A549 (cell line): Measurements from ENCODE around the gene FGF14.

Source experiments
- CEBPB ChIP-seq, 2 experiments: fragments of >200 bp in 1 of 2; sonication (Bioruptor Twin) in 1 of 2; formaldehyde crosslinking in 1 of 2; IDR thresholded peaks; 2 replicates each; pipeline ENCODE4 v1.6.1; 2012 to 2016
- CHD4 ChIP-seq: fragments of 200-600 bp; sonication (generic); IDR thresholded peaks from 2 replicates; pipeline ENCODE4 v1.6.1; 2016; ENCODE audit warnings: antibody characterized with exemption, mild to moderate bottlenecking, borderline replicate concordance
- EP300 ChIP-seq, 2 experiments: fragments of >200 bp; sonication (Bioruptor Twin); formaldehyde crosslinking; IDR thresholded peaks; 2 replicates in 1 of 2; 3 replicates in 1 of 2; pipeline ENCODE4 v1.6.1; 2016 to 2017
- HOXA7 ChIP-seq: fragments of 250-450 bp; sonication (Bioruptor Pico); IDR thresholded peaks from 2 replicates; pipeline ENCODE4 v1.5.0; 2020; ENCODE audit warnings: mild to moderate bottlenecking, moderate library complexity
- KDM5A ChIP-seq: fragments of 200-600 bp; sonication (generic); IDR thresholded peaks from 2 replicates; pipeline ENCODE4 v1.6.1; 2016; ENCODE audit warnings: antibody characterized with exemption, mild to moderate bottlenecking
- NR3C1 ChIP-seq: fragments of >200 bp; sonication (Bioruptor Twin); formaldehyde crosslinking; IDR thresholded peaks from 3 replicates; pipeline ENCODE4 v1.6.1; 2017
- POLR2A ChIP-seq: IDR thresholded peaks from 2 replicates; pipeline ENCODE4 v1.6.1; 2012; ENCODE audit warnings: mild to moderate bottlenecking, low read length
- RAD21 ChIP-seq, 2 experiments: fragments of >200 bp in 1 of 2; sonication (Bioruptor Twin) in 1 of 2; formaldehyde crosslinking in 1 of 2; IDR thresholded peaks in 1 of 2; conservative IDR thresholded peaks in 1 of 2; 2 replicates in 1 of 2; 3 replicates in 1 of 2; pipeline ENCODE4 v1.6.1; 2012 to 2018; ENCODE audit warnings: inconsistent platforms in 1 of 2
- TF ChIP-seq, protein P1 (sequence below): fragments of >200 bp; sonication (Bioruptor Twin); formaldehyde crosslinking; IDR thresholded peaks from 3 replicates; pipeline ENCODE4 v1.5.1; 2016
- TF ChIP-seq, protein P2 (sequence below): fragments of 200-600 bp; sonication (generic); IDR thresholded peaks from 2 replicates; pipeline ENCODE4 v1.6.1; 2016; ENCODE audit warnings: antibody characterized with exemption, mild to moderate bottlenecking, moderate library complexity
- TF ChIP-seq, protein P3 (sequence below): IDR thresholded peaks from 2 replicates; pipeline ENCODE4 v1.6.1; 2012

DNA sequence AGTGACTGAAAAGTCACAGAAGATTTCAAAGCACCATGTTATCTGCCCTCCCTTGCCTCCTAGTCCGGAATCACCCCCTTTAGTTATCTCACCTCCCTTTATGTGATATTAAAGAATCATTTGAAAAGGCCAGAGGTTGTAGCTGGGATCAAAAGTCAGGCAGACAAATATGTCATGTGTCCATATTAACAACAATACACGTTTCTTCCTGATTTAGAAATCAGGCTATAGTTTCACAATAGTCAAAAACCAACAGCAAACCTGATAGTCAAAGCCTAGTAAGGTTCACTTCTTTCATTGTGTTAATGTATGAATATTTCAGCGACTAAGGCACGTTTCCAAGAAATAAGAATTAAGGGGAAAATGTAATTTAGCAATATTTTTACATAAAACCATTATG is 622.7 kb downstream of the FGF14 start:
- TF ChIP-seq, protein P1, sequence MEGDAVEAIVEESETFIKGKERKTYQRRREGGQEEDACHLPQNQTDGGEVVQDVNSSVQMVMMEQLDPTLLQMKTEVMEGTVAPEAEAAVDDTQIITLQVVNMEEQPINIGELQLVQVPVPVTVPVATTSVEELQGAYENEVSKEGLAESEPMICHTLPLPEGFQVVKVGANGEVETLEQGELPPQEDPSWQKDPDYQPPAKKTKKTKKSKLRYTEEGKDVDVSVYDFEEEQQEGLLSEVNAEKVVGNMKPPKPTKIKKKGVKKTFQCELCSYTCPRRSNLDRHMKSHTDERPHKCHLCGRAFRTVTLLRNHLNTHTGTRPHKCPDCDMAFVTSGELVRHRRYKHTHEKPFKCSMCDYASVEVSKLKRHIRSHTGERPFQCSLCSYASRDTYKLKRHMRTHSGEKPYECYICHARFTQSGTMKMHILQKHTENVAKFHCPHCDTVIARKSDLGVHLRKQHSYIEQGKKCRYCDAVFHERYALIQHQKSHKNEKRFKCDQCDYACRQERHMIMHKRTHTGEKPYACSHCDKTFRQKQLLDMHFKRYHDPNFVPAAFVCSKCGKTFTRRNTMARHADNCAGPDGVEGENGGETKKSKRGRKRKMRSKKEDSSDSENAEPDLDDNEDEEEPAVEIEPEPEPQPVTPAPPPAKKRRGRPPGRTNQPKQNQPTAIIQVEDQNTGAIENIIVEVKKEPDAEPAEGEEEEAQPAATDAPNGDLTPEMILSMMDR: no peak
- TF ChIP-seq POLR2A (no peak), HOXA7 (CRISPR knock-in tag) (no peak), RAD21 (conservative IDR thresholded peaks at IDR 0.05 in 1 of 2, IDR thresholded peaks at IDR 0.05 in 1 of 2) (no peak), EP300 (IDR thresholded peaks at IDR 0.05) (no peak), CHD4 (no peak), CEBPB (IDR thresholded peaks at IDR 0.05) (no peak), NR3C1 (no peak), KDM5A (no peak)
- TF ChIP-seq, protein P2, sequence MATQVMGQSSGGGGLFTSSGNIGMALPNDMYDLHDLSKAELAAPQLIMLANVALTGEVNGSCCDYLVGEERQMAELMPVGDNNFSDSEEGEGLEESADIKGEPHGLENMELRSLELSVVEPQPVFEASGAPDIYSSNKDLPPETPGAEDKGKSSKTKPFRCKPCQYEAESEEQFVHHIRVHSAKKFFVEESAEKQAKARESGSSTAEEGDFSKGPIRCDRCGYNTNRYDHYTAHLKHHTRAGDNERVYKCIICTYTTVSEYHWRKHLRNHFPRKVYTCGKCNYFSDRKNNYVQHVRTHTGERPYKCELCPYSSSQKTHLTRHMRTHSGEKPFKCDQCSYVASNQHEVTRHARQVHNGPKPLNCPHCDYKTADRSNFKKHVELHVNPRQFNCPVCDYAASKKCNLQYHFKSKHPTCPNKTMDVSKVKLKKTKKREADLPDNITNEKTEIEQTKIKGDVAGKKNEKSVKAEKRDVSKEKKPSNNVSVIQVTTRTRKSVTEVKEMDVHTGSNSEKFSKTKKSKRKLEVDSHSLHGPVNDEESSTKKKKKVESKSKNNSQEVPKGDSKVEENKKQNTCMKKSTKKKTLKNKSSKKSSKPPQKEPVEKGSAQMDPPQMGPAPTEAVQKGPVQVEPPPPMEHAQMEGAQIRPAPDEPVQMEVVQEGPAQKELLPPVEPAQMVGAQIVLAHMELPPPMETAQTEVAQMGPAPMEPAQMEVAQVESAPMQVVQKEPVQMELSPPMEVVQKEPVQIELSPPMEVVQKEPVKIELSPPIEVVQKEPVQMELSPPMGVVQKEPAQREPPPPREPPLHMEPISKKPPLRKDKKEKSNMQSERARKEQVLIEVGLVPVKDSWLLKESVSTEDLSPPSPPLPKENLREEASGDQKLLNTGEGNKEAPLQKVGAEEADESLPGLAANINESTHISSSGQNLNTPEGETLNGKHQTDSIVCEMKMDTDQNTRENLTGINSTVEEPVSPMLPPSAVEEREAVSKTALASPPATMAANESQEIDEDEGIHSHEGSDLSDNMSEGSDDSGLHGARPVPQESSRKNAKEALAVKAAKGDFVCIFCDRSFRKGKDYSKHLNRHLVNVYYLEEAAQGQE: no peak
- TF ChIP-seq, protein P3, sequence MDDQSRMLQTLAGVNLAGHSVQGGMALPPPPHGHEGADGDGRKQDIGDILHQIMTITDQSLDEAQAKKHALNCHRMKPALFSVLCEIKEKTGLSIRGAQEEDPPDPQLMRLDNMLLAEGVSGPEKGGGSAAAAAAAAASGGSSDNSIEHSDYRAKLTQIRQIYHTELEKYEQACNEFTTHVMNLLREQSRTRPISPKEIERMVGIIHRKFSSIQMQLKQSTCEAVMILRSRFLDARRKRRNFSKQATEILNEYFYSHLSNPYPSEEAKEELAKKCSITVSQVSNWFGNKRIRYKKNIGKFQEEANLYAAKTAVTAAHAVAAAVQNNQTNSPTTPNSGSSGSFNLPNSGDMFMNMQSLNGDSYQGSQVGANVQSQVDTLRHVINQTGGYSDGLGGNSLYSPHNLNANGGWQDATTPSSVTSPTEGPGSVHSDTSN: no peak
